Vagina (tissue), 2 donors: Measurements from ENCODE around the gene RBM42. TPM values are rescaled to one million over a fixed set of nuclear protein-coding genes. Genes with fewer than 3 reads are reported as not detected.

Source experiments
- DNase-seq, 2 donors: peaks; one replicate each; pipeline ENCODE4 v3.0.0-alpha.2; 2017; ENCODE audit errors: extremely low spot score in 2 of 2
- H3K27ac ChIP-seq: fragments of 200-600 bp; sonication (generic); one replicate; pipeline ENCODE4 v1.5.1; 2019
- H3K27me3 ChIP-seq: fragments of 200-600 bp; sonication (generic); one replicate; pipeline ENCODE4 v1.5.1; 2019
- H3K36me3 ChIP-seq, 2 donors: fragments of 200-600 bp; sonication (generic); one replicate each; pipeline ENCODE4 v1.5.1; 2017 to 2019
- H3K4me1 ChIP-seq: fragments of 200-600 bp; sonication (generic); one replicate; pipeline ENCODE4 v1.5.1; 2019
- H3K4me3 ChIP-seq, 2 donors: fragments of 200-600 bp; sonication (generic); 1 replicate in 1 of 2; 2 replicates in 1 of 2; pipeline ENCODE4 v1.5.1; 2016 to 2019
- H3K9me3 ChIP-seq: fragments of 200-600 bp; sonication (generic); one replicate; pipeline ENCODE4 v1.5.1; 2019
- CTCF ChIP-seq, 3 experiments: fragments of 450-650 bp in 2 of 3; fragments of 200-600 bp in 1 of 3; sonication (generic) in 1 of 3; IDR thresholded peaks; one replicate each; pipeline ENCODE4 v1.5.1; 2017 to 2019; ENCODE audit warnings: antibody characterized with exemption in 3 of 3, mild to moderate bottlenecking in 2 of 3, moderate library complexity in 2 of 3
- POLR2A ChIP-seq, 2 donors: fragments of 450-650 bp; IDR thresholded peaks; one replicate each; pipeline ENCODE4 v1.6.1; 2017; ENCODE audit warnings: antibody characterized with exemption in 2 of 2, mild to moderate bottlenecking in 2 of 2, moderate library complexity in 2 of 2
- POLR2AphosphoS5 ChIP-seq, 2 donors: sonication (generic); formaldehyde crosslinking; IDR thresholded peaks; one replicate each; pipeline ENCODE4 v1.9.0; 2017; ENCODE audit warnings: antibody characterized with exemption in 2 of 2, mild to moderate bottlenecking in 2 of 2, low read depth in 1 of 2; ENCODE audit not compliant: insufficient read depth in 1 of 2
- intact Hi-C: fragments of 100-400 bp; cut with DNase I; formaldehyde crosslinking; loops from one replicate; pipeline ENCODE4 v1.15.1; 2023
- total RNA-seq: library from RNA; depleted of rRNA; stranded (reverse); fragments of >200 nt; gene quantifications from one replicate; pipeline ENCODE4 v1.2.3, GENCODE V29; 2016

Gene RBM42
- total RNA-seq, 1 donor from 2014 or later, result 54.3 TPM

- Histone ChIP-seq H3K4me3 (no peak overlapping the region), H3K27me3 (no peaks in the 10 kb centered on the region), H3K27ac (no peak overlapping the region), H3K9me3 (no peaks in the 10 kb centered on the region), H3K36me3 (peaks cover 0 to 32% of the 10 kb centered on the region in 2 donors), H3K4me1 (no peaks in the 10 kb centered on the region)
- intact Hi-C loops, result no loop called here
- no peak for DNase-seq
- TF ChIP-seq CTCF (IDR thresholded peaks at IDR 0.05), result no peak
- no peak for TF ChIP-seq POLR2A (IDR thresholded peaks at IDR 0.05)
- no peak for TF ChIP-seq POLR2AphosphoS5 (IDR thresholded peaks at IDR 0.05; ENCODE audit: insufficient read depth in 1 of 2, low read depth in 1 of 2)
These were observed 33.1 kb downstream of the RBM42 start for GRCh38 chr19:35661995-35662340.

GRCh38 chr19:35663981-35664380 lies 35.1 kb downstream of the RBM42 start:
- Histone ChIP-seq H3K27ac (no peak overlapping the region), H3K4me3 (no peak overlapping the region), H3K9me3 (no peaks in the 10 kb centered on the region), H3K36me3 (peaks cover 0 to 14% of the 10 kb centered on the region in 2 donors), H3K4me1 (no peaks in the 10 kb centered on the region), H3K27me3 (no peaks in the 10 kb centered on the region)
- TF ChIP-seq POLR2A (IDR thresholded peaks at IDR 0.05) (no peak), POLR2AphosphoS5 (IDR thresholded peaks at IDR 0.05; ENCODE audit: insufficient read depth in 1 of 2, low read depth in 1 of 2) (no peak), CTCF (IDR thresholded peaks at IDR 0.05) (no peak)
- intact Hi-C loops, result no loop called here
- DNase-seq, result no peak

GRCh38 chr19:35665157-35665556 lies 36.3 kb downstream of the RBM42 start:
- no peak overlapping the region for H3K4me3 ChIP-seq
- no peak overlapping the region for H3K27ac ChIP-seq
- intact Hi-C loops, result no loop called here
- no peak for DNase-seq
- no peaks in the 10 kb centered on the region for H3K4me1 ChIP-seq
- no peaks in the 10 kb centered on the region for H3K9me3 ChIP-seq
- no peaks in the 10 kb centered on the region for H3K27me3 ChIP-seq
- peaks cover 0 to 5% of the 10 kb centered on the region in 2 donors for H3K36me3 ChIP-seq
- no peak for TF ChIP-seq POLR2A (IDR thresholded peaks at IDR 0.05)
- TF ChIP-seq CTCF (IDR thresholded peaks at IDR 0.05), result no peak
- no peak for TF ChIP-seq POLR2AphosphoS5 (IDR thresholded peaks at IDR 0.05; ENCODE audit: insufficient read depth in 1 of 2, low read depth in 1 of 2)

- no peaks in the 10 kb centered on the region for H3K27me3 ChIP-seq
- DNase-seq, result no peak
These were observed 36.8 kb downstream of the RBM42 start for GRCh38 chr19:35665604-35666003.

More at GRCh38 chr19:35665604-35666003, 36.8 kb downstream of the RBM42 start:
- no peak for TF ChIP-seq CTCF (IDR thresholded peaks at IDR 0.05)
- TF ChIP-seq POLR2A (IDR thresholded peaks at IDR 0.05), result no peak
- no peak for TF ChIP-seq POLR2AphosphoS5 (IDR thresholded peaks at IDR 0.05; ENCODE audit: insufficient read depth in 1 of 2, low read depth in 1 of 2)
- Histone ChIP-seq H3K9me3 (no peaks in the 10 kb centered on the region), H3K27ac (no peak overlapping the region), H3K4me3 (no peak overlapping the region), H3K4me1 (no peaks in the 10 kb centered on the region), H3K36me3 (peaks cover 0 to under 1% of the 10 kb centered on the region in 2 donors)
- intact Hi-C loops, result no loop called here
